HG02943 (cell line): ENCODE measurements around the gene PDE7B.

ENCODE experiments used
- ATAC-seq: cut with Tn5 transposase; IDR thresholded peaks from one replicate; pipeline ENCODE4 v1.9.1; 2021; ENCODE audit warnings: mild to moderate bottlenecking, low read depth, moderate library complexity; ENCODE audit not compliant: unreplicated experiment

Gene PDE7B

DNA sequence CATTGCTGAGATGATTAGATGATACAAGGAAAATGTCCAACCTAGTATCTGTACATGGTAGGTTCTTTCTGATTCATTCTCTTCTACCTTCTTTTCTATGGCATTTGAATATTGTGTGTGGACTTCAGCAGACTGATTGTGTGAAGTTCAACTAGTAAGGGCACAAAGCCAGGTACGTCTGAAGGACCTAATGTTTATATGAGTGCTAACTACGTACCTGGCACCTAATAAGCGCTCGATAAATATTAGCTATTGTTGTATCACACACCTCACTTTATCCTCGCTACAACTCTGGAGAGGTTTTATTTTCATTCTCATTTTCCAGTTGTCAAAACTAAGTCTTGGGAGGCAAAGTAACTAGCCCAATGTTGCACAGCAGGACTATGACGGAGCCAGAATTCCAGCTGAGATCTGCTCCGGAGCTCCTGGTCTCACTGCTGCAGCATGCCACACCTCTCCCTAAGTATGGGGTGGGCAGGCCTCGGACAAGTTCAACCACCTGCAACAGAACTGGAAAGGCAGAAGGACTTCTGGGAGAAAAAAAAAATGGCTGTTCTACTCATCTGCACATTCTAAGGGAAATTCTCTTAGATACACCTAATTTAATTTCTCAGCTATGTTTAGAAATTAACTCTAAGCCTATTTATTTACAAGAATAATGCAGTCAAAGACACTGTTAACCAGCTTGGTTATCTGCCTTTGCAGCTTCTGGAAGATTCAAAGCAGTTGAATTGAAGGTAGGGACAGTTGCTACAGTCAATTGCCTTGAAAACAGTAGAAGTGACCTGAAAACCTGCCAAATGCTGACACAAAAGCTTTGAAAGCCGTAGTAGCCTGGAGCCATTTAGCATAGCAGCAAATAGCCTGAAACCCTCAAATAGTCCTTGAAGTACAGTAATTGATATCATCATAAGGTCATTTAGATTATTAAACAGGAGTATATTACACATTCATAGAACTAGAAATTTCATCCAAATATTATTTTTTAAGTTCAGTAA is 165.0 kb downstream of the PDE7B start:
- no peak for ATAC-seq

DNA sequence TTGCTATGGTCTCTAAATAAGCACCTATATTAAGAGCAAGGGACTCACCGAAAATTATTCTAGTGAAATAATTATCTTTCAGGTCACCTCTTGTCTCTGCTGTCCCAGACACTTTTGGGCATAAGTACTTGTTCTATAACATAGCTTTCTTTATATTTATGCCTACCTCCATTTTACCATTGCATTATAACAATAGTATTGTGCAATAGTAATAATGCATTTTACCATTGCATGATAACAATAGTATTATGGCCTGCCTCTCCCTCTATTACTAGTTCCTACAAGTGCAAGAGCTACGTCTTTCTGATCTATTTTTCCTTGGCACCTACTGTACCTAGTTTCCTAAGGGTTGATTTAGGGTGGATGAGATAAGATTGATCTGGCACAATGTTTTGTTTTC is 169.2 kb downstream of the PDE7B start:
- no peak for ATAC-seq

DNA sequence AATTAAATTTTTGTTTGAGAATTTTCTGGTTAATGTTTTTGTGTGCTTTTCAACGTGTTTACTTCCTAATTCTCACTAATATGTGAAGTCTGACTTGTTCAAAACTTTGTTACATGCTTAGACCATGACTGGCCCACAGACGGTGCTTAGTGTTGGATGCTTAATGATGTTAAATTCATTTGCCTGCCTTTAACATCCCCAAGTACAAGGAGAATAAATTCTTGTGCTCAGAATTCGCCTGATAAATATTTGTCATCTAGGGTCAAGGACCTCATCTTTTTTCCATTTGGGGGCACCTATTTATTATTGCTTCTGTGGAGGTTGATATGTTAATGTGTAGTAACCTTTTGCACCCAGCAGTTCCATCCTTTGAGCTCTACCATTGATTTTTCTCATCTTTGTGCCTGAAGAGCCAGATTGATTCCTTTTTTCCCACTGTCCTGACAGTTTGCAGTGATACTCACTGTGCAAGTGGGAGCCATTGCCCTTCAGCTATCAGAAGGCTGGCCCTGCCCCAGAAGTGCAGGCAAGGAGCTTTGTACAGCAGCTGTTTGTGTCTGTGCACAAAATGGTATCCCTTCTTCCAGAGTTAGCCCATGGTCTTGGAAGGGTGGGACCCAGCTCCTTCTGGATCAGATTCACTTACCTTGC is 170.8 kb downstream of the PDE7B start:
- no peak for ATAC-seq

DNA sequence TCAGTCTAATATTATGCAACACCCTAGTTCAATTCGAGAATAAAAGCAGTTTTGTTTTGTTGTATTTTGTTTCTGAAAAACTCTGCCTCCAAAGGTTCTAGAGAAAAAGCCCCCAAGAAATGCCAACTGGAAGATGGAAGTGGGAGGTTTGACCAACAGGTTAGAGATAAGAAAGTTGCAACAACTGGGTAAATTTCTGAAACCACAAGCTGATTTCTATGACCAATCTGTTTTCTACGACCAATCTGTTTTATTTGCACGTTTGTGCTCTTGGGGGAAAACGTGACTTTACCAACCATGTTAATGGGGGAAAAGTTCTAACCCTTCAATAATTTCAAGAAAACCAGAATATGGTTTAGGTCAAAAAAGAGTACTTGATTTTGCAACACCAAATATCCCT is 173.2 kb downstream of the PDE7B start:
- no peak for ATAC-seq

DNA sequence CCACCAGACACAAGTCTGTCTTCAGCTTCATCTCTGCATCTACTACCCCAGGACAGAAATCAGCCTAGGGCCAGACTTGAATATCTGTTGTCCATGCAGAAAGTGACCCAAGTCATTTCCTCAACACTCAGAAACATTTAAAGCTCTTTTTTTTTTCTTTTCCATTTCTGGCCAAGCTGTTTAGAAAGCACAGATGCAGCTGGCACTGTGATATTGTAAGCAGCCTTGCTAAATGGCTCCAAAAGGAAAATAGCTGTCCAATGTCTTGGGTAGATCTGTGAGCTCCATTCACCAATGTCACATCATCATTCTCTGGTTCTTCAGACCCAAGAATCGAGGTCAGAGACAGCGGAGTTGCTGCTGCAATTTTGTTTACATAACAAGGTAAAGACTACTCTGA is 174.2 kb downstream of the PDE7B start:
- no peak for ATAC-seq

DNA sequence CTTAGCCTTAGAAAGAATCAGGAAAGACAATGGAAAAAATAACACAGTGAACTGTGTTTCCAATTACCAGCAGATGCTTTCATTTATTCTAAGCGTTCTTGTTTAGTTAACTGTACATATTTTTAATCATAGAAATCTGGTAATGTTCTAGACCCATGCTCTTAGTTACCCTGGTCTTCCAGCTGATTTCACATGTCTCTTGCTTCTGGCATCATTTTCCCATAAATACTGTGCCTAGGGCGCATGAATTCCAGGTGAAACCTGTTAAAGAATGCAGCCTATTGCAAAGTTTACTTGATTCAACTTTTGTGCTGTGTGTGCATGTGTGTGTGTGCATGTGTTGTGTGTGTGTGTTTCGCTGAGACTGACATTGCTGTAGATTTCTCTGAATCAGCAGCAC is 178.6 kb downstream of the PDE7B start:
- no peak for ATAC-seq

DNA sequence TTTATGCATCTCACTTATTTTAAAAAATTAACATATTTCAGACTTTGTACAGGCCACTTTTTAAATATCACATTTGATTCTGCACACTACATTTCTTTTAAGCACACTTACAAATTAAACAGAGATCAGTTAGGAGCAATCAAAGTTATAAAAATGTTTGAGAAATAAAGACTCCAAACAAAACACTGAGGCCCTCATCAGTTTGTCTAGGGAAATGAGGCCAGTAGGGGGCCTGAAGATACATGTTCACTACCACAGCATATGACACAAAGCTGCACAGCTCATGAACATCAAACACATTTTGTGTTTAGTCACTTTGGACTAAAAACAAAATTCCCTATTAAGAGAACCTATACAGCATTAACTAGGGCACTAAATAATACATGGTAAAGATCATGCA is 180.5 kb downstream of the PDE7B start:
- ATAC-seq, result no peak

DNA sequence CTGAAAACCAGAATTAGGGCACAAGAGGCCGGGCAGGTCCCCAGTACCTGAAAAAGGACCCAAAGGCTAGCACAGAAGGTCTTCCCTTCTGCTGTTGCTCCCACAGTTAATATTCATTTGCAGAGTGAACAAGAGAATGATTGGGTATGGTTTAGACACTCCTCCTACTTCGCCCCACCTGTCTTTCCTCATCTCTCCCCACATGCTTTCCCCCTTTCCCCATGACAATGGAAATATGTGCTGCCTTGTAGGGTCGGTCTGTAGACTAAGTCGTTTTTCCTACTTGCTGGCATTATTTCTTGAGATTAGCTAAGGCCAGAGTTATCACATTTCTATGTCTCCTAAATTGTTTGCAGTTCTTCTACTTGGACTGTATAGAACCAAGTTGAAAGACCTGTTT is 181.9 kb downstream of the PDE7B start:
- ATAC-seq, result no peak

DNA sequence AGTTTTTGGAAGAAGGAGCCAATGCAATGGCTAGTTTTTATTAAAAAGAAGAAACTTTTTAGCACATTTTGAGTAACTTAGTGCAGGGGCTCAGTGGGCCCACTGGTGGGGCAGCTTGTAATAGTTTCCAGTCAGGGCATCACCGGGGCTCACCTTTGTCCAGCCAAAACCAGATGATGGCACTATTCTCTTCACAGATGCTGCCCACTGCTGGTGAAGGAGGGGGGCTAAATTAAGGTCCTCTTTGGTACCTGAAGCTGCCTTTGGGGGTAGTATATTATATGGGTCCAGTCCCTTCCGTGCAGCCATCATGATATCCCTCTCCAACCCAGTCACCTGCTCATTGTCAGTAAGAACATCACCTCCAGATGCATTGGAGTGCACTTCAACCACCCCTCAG is 182.9 kb downstream of the PDE7B start:
- no peak for ATAC-seq

DNA sequence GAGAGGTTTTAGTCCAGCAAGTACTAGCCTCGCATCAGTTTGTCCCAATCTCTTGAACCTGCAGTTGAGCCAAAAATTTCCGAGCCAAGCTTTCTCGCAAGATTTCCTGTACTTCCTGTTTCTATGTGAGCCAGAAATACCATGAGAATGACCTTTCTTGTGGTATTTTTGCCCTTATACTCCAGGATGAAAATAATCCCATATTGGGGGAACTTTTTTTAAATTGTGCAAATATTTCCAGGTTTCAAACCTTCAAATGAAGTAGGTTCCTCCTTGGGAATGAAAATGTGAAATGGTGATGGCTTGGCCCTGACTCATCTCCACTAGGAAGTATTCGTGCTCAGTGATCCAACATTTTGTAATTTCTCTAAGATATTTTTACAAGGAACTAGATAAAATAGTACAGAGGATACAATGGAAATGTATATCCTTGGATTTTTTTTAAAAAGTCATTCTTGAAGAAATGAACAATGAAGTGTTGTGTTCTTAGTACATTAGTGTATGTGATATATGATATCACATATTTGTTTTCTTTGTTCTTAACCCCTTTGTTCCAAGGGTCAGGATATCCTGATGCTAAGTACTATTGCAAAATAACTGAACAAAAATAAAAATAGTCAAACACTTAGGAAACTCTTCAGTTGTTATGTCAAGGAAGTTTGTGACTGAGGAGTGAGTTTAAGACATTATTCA is 184.0 kb downstream of the PDE7B start:
- ATAC-seq, result no peak

DNA sequence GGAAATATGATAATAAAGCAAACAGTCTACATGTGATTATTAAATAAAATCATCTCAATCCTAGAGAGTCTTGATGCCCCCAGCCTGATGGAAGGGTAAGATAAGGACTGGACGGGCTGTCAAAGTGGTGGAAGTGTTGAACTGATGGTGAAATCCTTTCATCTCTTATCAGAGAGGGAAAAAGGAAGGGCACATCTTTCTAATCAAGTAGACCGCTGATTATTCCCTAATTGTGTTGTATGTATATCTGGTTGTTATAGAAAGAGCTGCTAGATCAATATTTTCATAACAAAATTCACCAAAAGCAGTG is 184.5 kb downstream of the PDE7B start:
- no peak for ATAC-seq

DNA sequence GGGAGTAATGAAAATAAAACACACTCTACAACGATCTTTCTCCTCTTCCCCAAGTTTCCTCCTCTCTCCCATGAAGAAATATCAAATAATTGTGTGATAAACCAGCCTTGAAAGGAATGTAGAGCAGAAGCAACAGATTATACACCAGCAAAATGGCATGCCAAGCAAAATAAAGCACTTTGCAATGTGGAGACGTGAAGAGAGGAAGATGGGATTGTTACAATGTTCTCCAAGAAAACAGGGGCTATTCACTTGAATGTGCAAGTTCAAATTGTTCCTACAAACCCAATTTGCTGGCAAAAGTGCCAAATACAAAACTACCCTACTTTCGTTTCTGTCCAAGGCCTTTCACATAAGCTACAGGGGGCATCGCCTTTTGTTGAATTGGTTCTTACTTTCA is 185.1 kb downstream of the PDE7B start:
- ATAC-seq, result no peak

DNA sequence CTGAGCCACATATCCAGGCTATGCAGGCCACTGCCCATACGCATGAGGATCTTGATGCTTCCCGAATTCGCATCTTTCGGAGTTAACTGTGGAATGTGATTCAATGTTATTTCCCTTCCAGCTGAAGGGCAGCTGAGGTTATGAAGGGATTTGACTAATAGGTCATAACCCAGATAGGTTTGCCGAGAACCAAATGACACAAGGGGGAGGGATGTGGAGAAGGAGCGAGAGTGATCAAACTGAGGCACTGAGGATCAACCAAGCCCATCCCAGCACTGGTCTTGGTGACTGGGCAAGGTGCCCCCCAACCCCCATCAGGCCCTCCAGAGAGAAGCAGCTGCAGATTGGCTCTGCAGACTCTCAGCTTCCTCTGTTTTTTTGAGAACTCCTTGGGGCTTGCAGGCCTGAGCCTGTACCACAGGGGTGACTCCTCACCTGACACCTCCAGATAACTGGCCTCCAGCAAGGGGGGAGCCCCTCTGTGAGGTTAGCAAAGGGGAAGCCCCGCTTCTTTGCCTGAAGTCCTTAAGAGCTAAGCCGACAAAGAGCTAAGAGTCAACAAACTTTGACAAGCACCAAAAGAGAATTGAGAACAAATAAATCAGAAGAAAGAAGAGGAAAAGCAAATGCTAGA is 185.9 kb downstream of the PDE7B start:
- no peak for ATAC-seq

DNA sequence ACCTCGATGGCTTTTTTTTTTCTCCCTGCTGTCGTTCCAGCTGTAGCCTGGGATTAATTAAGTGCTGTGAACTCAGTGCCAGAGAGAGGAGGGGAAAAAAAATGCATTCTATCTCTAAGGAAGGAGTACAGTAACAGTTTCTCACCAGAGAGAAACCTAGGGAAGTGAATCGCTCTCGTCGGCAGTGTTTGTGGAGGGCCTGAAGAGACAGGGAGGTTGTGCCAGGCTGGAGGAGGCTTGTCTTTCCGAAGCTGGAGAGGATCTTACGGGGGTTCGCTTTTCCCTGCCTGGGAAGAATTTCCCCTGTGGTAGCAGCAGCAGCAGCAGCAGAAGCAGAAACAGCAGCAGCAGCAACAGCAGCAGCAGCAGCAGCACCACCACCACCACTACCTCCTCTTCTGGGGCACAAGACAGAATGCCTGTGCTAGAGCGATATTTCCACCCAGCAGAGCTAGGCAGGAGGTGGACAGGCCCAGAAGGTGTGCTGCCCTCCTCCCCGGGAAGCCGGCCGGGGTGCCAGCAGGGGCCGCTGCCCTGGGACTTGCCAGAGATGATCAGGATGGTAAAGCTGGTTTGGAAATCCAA is 186.5 kb downstream of the PDE7B start:
- ATAC-seq, result no peak

DNA sequence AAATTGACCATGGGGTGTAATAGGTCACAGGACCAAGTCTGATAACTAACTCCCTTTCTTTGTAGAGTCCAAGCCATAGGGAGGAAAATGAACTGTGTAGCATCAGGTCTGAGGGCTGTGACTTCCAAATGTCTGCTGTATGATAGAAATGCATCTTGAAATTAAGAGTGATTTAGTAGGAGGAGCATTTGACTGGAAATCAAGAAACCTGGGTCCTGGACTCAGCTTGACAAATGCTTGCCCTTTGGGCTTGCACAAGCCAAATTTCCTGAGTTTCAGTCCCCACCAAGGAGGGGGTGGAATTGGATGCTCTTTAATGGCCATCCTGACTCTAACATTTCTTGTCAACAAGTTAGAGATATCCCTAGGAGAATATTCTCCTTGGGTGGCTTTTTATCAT is 187.0 kb downstream of the PDE7B start:
- ATAC-seq, result no peak

DNA sequence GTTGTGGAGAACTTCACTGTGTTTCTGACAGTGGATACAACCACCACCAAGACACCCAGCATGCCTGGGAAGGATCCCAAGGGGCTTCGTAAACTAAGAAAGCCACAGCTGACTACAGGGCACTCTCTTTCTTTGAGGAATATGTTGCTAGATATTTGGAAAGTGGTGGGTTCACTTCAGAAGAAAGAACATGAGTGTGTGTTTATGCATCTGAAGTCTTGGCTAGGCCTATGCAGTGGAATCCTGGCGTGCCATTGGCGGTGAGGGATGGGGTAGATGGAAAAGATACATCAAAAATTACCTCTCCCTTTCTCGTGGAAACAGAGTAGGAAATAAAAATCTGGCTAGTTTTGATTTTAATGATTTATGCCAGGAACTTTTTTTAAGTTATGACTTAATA is 187.7 kb downstream of the PDE7B start:
- ATAC-seq, result no peak

DNA sequence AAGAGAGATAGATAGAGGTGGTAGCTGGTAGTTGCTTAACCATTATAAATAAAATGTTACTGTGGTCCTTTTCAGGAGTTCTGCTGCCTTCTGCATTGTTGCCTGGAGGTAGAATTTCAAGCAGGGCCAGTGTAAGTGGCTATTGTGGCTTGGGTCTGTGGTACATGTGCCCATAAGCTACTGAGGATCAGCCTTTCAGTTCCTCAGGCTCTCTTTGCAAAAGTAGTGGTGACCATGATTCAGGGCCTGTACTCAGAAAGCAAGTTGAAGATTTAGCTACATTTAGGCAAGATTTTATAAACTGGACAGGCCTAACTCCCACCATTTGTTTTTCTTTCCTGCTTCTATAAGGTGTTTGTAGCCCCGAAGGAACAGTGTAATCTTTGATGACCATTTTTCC is 199.0 kb downstream of the PDE7B start:
- no peak for ATAC-seq

DNA sequence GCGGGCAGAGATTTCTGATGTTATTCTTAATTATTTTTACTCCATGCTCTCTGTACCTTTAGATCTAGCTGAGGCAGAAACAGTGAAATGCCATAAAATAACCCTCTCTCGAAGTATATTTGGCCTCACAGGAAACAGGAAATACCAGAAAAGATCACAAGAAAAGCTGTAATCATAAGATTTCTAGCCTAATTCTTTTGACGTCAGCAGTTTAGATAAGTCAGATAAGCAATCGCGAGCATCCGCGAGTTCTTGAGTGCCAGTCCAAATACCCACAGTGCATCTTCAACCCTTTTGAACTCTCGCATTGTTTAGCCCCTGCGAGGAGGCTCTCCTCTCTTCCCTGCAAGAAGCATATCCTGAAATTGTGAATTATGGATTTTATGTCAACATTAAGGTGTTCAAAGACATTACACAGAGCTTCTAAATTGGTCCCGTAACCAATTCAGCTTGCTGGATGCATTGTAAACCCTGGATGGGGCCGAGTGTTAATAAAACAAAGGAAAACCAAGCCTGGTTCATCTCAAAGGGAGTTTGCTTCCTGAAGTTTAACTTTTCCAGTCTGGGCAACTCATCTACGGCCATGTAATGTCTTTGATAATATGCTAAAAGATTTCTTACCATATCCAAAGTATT is 199.8 kb downstream of the PDE7B start:
- no peak for ATAC-seq

DNA sequence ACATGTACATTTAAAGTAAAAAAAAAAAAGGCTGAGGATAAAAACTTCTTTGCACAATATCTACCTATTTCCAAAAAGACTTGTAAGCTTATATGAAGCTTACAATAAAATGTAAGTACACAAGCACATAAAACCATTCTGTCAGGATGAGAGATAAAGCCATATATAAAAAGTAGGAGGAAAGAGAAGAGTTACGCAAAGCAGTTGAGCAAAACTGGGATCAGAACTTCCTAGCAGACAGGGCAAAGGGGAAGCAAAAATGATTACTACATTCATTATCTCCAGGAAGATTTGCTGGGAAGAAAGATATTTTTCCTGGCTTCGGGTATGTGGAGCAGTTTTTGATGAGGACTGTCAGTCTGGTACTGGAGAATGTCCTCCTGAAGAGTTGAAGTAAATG is 200.5 kb downstream of the PDE7B start:
- ATAC-seq, result no peak

DNA sequence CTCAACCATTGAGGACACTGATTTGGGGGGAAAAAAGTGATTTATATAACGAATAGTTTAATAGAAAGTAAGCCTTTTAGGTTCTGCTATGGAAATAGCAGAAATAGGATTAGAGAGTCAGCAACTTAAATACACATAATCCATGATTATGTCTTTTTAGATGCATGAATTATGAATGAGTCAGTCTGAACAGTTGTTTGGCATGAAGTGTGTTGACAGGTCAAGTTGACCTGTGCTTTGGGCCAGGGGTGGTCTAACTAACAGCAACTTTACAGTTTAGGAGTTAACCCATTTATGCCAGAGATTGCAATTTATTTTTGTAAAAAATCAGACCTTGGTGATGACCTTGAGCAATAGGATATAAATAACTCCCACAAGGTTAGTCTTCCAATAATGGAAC is 207.4 kb downstream of the PDE7B start:
- ATAC-seq, result no peak
